K562 (cell line): Measurements from ENCODE around the gene ADGRL3. TPM values are rescaled to one million over a fixed set of nuclear protein-coding genes. Genes with fewer than 3 reads are reported as not detected.

ENCODE experiments used
- ATAC-seq: fragments of 200-7000 bp; cut with Tn5 transposase; 3 replicates; pipeline ENCODE4 v1.9.1; 2020; ENCODE audit warnings: moderate library complexity
- BruUV-seq: library from RNA; stranded (reverse); fragments of 400-500 nt; replicated peaks from 2 replicates; lab custom pipeline; 2021; lab: Mats Ljungman, UMichigan
- CTCF ChIA-PET: fragments of 300-600 bp; formaldehyde crosslinking; extraction: SDS; loops from one replicate; lab custom pipeline; 2021; ENCODE audit warnings: low intra/inter-chr PET ratio; lab: Yijun Ruan, JAX
- POLR2A ChIA-PET: fragments of 300-600, 350-650 bp; sonication (Branson Sonifier 250); formaldehyde crosslinking; extraction: SDS; loops from one replicate; lab custom pipeline; 2021; ENCODE audit warnings: antibody characterized with exemption, inconsistent platforms; lab: Yijun Ruan, JAX
- DNase-seq, 4 experiments: peaks; one replicate each; pipeline versions ENCODE4 v3.0.0 to v3.0.0-alpha.2; 2011 to 2018; ENCODE audit warnings: low spot score in 3 of 4, mixed read lengths in 3 of 4; ENCODE audit errors: extremely low read depth in 1 of 4
- FAIRE-seq: peaks from 2 replicates; lab custom pipeline; 2011; peaks lifted over from hg19 to GRCh38; lab: Jason Lieb, UNC
- H2AFZ ChIP-seq: 2 replicates; pipeline ENCODE4 v1.6.0; 2011; ENCODE audit warnings: low read depth, low read length, control low read depth, inconsistent platforms
- H3K27ac ChIP-seq: fragments of 200-600 bp; 3 replicates; pipeline ENCODE4 v1.8.0; 2011; ENCODE audit warnings: low read depth, mild to moderate bottlenecking, control low read depth, inconsistent platforms, low read length, moderate library complexity, mixed read lengths; ENCODE audit errors: extremely low read depth
- H3K27me3 ChIP-seq, 2 experiments: fragments of 300-600 bp in 1 of 2; 2 replicates in 1 of 2; 3 replicates in 1 of 2; pipeline versions ENCODE4 v1.6.0 to v1.8.0; 2011; ENCODE audit warnings: inconsistent platforms in 2 of 2, low read length in 2 of 2, mild to moderate bottlenecking in 1 of 2, mixed read lengths in 1 of 2, moderate library complexity in 1 of 2; ENCODE audit not compliant: control insufficient read depth in 2 of 2, insufficient read depth in 2 of 2
- H3K36me3 ChIP-seq: fragments of 300-600 bp; 3 replicates; pipeline ENCODE4 v1.8.0; 2011; ENCODE audit warnings: mild to moderate bottlenecking, low read length, inconsistent platforms; ENCODE audit not compliant: control insufficient read depth, insufficient read depth
- H3K4me1 ChIP-seq, 2 experiments: fragments of 200-600 bp in 1 of 2; replicated peaks in 1 of 2; 2 replicates in 1 of 2; 3 replicates in 1 of 2; pipeline versions ENCODE4 v1.5.1 to v1.8.0; 2011; ENCODE audit warnings: inconsistent platforms in 2 of 2, low read length in 2 of 2, mild to moderate bottlenecking in 1 of 2, mixed read lengths in 1 of 2, moderate library complexity in 1 of 2; ENCODE audit not compliant: control insufficient read depth in 2 of 2, insufficient read depth in 2 of 2
- H3K4me2 ChIP-seq: 2 replicates; pipeline ENCODE4 v1.6.1; 2011; ENCODE audit warnings: low read length, control low read depth, inconsistent platforms, mixed read lengths; ENCODE audit not compliant: insufficient read depth
- H3K4me3 ChIP-seq: fragments of 200-600 bp; sonication (generic), shearing (Covaris generic); 2 replicates; pipeline ENCODE4 v1.5.1; 2016; ENCODE audit warnings: control low read depth, inconsistent platforms
- H3K79me2 ChIP-seq: fragments of 200-600 bp; 3 replicates; pipeline ENCODE4 v1.8.0; 2011; ENCODE audit warnings: low read length, inconsistent platforms; ENCODE audit not compliant: control insufficient read depth, insufficient read depth
- H3K9ac ChIP-seq, 2 experiments: 2 replicates each; pipeline versions ENCODE4 v1.6.0 to v1.6.1; 2011; ENCODE audit warnings: low read depth in 2 of 2, low read length in 2 of 2, control low read depth in 1 of 2, inconsistent platforms in 1 of 2, mild to moderate bottlenecking in 1 of 2, mixed read lengths in 1 of 2; ENCODE audit not compliant: insufficient read depth in 1 of 2
- H3K9me1 ChIP-seq: one replicate; pipeline ENCODE4 v1.6.0; 2011; ENCODE audit warnings: inconsistent platforms, mild to moderate bottlenecking, low read length, moderate library complexity; ENCODE audit not compliant: control insufficient read depth, insufficient read depth
- H3K9me3 ChIP-seq: replicated peaks from 2 replicates; pipeline ENCODE4 v1.5.1; 2011; ENCODE audit warnings: low read depth, low read length, inconsistent platforms; ENCODE audit not compliant: control insufficient read depth, insufficient read depth
- H4K20me1 ChIP-seq: replicated peaks from 2 replicates; pipeline ENCODE4 v1.6.1; 2011; ENCODE audit warnings: low read length, inconsistent platforms, mixed read lengths; ENCODE audit not compliant: control insufficient read depth, insufficient read depth
- CHD4 ChIP-seq: fragments of 200-600 bp; sonication (generic); IDR thresholded peaks from 3 replicates; pipeline ENCODE4 v1.6.1; 2012; ENCODE audit warnings: low read depth, mild to moderate bottlenecking, mixed read lengths, low read length, inconsistent platforms; ENCODE audit not compliant: insufficient read depth, insufficient replicate concordance, poor library complexity, severe bottlenecking
- FIP1L1 ChIP-seq: fragments of 200-400 bp; formaldehyde crosslinking; IDR thresholded peaks from 2 replicates; pipeline ENCODE4 v1.6.1; 2018; ENCODE audit warnings: mild to moderate bottlenecking, low read depth, low read length; ENCODE audit not compliant: poor library complexity, severe bottlenecking
- HDAC8 ChIP-seq: fragments of 450-650 bp; IDR thresholded peaks from 2 replicates; pipeline ENCODE4 v1.6.1; 2016; ENCODE audit warnings: mild to moderate bottlenecking, missing genetic modification characterization, moderate library complexity, missing compliant biosample characterization
- MAFF ChIP-seq: IDR thresholded peaks from 2 replicates; pipeline ENCODE4 v1.6.1; 2012; ENCODE audit warnings: low read length, improper control_type of control experiment
- SP2 ChIP-seq: IDR thresholded peaks from 2 replicates; pipeline ENCODE4 v1.6.1; 2011; ENCODE audit warnings: mild to moderate bottlenecking, low read depth, low read length, moderate library complexity; ENCODE audit not compliant: poor library complexity, severe bottlenecking; ENCODE audit errors: extremely low read depth
- TAF9B ChIP-seq: fragments of 450-650 bp; IDR thresholded peaks from 2 replicates; pipeline ENCODE4 v1.6.1; 2018; ENCODE audit warnings: mild to moderate bottlenecking; ENCODE audit not compliant: partially characterized antibody
- TEAD1 ChIP-seq, 2 experiments: fragments of 450-650 bp in 1 of 2; sonication (generic) in 1 of 2; formaldehyde crosslinking; IDR thresholded peaks; 2 replicates each; pipeline versions ENCODE4 v1.4.0 to v1.8.0; 2020 to 2022; ENCODE audit warnings: mild to moderate bottlenecking in 2 of 2, missing genetic modification reagents in 1 of 2
- ZNF124 ChIP-seq: sonication (generic); formaldehyde crosslinking; IDR thresholded peaks from 2 replicates; pipeline ENCODE4 v1.8.1; 2022; ENCODE audit warnings: missing genetic modification reagents
- ZNF134 ChIP-seq: fragments of 250-450 bp; sonication (Bioruptor Pico); conservative IDR thresholded peaks from 2 replicates; pipeline ENCODE4 v1.4.0; 2020
- ZNF316 ChIP-seq: fragments of 450-650 bp; IDR thresholded peaks from 2 replicates; pipeline ENCODE4 v1.6.1; 2016
- WGBS: fragments of 100-300 bp; shearing (Covaris generic); methylation state at CpG from one replicate; pipeline ENCODE4 v1.1.6; 2016; ENCODE audit warnings: low coverage, mixed read lengths; ENCODE audit not compliant: insufficient coverage; ENCODE audit errors: missing lambda C conversion rate; 5-methylcytosine and 5-hydroxymethylcytosine counted together
- in situ Hi-C: fragments of 300-500 bp; cut with MboI; formaldehyde crosslinking; loops from 4 replicates; pipeline ENCODE4 v1.15.0; 2018; ENCODE audit warnings: inconsistent platforms, mixed read lengths
- intact Hi-C: fragments of 100-400 bp; cut with micrococcal nuclease; formaldehyde crosslinking; loops from 2 replicates; pipeline ENCODE4 v1.14.2; 2022
- polyA plus RNA-seq, 8 experiments: library from polyadenylated mRNA; depleted of rRNA in 4 of 8; stranded (reverse) in 5 of 8; unstranded in 3 of 8; fragments of >200 nt; fragmentation: Nextera tagmentation in 2 of 8; fragmentation: Illumina TruSeq in 1 of 8; extraction: Ambion mirVana in 2 of 8; extraction: Trizol in 1 of 8; gene quantifications; 2 replicates each; pipeline versions ENCODE4 v1.2.1 to v1.2.3, GENCODE V29; 2011 to 2014; ENCODE audit warnings: inconsistent platforms in 1 of 8, missing spikeins in 1 of 8
- total RNA-seq, 7 experiments: library from RNA; depleted of rRNA in 6 of 7; stranded (reverse); fragments of >200 nt in 6 of 7; fragmentation: Illumina TruSeq in 2 of 7; extraction: Trizol in 2 of 7; gene quantifications; 2 replicates each; pipeline versions ENCODE4 v1.2.1 to v1.2.3, GENCODE V29; 2011 to 2021; ENCODE audit warnings: low replicate concordance in 1 of 7
- TF ChIP-seq, protein P1 (sequence below): fragments of 450-650 bp; formaldehyde crosslinking; IDR thresholded peaks from 2 replicates; pipeline ENCODE4 v1.4.0; 2020; ENCODE audit warnings: mild to moderate bottlenecking, mixed read lengths
- TF ChIP-seq, protein P2 (sequence below): sonication (generic); formaldehyde crosslinking; IDR thresholded peaks from 2 replicates; pipeline ENCODE4 v1.9.0; 2022; ENCODE audit warnings: mild to moderate bottlenecking, missing genetic modification reagents

Gene ADGRL3
- total and polyA plus RNA-seq, 9 of the 15 experiments (the other 6 are each of a cell fraction or from before 2014, with no cell fraction given), result 0.03 to 0.14 (median 0.04) TPM; not detected in 2

DNA sequence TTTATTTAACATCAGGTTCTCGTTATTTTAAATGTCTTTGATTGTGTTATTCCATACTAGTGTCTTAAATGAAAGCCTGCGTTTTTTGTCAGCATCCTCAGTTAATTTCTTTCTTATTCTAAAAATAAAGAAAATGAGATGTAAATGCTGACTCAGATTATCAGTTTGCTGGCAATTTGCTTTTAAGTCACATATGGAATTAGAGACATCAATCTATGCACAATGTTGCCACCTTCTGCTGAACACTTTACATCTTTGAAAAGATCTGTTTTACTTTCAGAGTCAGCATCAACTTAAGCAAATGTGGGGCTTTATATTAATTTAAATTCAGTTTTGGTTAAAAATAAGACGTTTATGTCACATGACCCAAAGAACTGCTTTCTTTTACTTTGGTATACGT lies 99.2 kb downstream of the ADGRL3 start:
- no peak for ATAC-seq
- Histone ChIP-seq H3K4me3 (no peak overlapping the region), H2AFZ (no peak overlapping the region), H3K27me3 (no peaks in the 10 kb centered on the region), H4K20me1 (no peaks in the 10 kb centered on the region), H3K36me3 (no peaks in the 10 kb centered on the region), H3K79me2 (no peaks in the 10 kb centered on the region), H3K9ac (no peak overlapping the region), H3K27ac (no peak overlapping the region), H3K4me1 (no peaks in the 10 kb centered on the region), H3K9me3 (no peaks in the 10 kb centered on the region), H3K9me1 (no peaks in the 10 kb centered on the region), H3K4me2 (no peak overlapping the region)
- no TSS peak for BruUV-seq
- no peak for DNase-seq
- POLR2A ChIA-PET, result no interaction called here
- in situ Hi-C loops (no loop called here), intact Hi-C loops (no loop called here)
- FAIRE-seq, result no peak
- WGBS, result 1% methylated on average over 4 of the region's 4 CpGs
- TF ChIP-seq MAFF, result 0 out of 2 replicates have a peak, but pooled peaks have one; percentile 8
- TF ChIP-seq, protein P1, sequence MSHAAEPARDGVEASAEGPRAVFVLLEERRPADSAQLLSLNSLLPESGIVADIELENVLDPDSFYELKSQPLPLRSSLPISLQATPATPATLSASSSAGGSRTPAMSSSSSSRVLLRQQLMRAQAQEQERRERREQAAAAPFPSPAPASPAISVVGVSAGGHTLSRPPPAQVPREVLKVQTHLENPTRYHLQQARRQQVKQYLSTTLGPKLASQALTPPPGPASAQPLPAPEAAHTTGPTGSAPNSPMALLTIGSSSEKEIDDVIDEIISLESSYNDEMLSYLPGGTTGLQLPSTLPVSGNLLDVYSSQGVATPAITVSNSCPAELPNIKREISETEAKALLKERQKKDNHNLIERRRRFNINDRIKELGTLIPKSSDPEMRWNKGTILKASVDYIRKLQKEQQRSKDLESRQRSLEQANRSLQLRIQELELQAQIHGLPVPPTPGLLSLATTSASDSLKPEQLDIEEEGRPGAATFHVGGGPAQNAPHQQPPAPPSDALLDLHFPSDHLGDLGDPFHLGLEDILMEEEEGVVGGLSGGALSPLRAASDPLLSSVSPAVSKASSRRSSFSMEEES (CRISPR knock-in tag), result peak; percentile 15; the same call in 1 of the 2 replicates
- TF ChIP-seq ZNF134 (CRISPR knock-in tag), result no peak
- 0 out of 2 replicates have a peak, but pooled peaks have one; percentile 28 for TF ChIP-seq ZNF316
- CTCF ChIA-PET, result no interaction called here

DNA sequence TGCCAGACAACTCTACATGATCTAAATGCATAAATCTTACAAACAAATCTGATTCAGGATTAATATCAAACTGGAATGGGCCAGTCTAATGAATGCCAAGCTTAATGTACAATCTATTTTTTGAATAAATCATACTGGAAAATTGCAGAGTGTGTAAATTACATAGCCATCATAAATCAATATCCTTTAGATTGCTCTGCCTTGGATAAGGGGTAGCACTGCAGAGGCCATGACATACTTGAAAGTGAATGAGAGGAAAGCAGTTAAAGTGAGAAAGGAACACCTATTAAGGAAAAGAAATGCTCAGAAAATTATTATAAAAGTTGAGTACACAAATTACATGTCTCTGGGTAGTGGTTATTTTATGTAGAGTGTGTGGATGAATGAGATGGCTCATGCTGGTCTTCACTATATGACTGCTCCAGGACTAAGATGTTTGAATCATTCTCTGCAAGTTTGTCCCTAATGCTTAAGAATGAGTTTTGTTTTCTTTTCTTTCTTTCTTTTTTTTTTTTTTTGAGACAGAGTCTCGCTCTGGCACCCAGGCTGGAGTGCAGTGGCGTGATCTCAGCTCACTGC lies 100.2 kb downstream of the ADGRL3 start:
- Histone ChIP-seq H3K9me3 (no peaks in the 10 kb centered on the region), H3K27ac (no peak overlapping the region), H4K20me1 (no peaks in the 10 kb centered on the region), H3K9me1 (no peaks in the 10 kb centered on the region), H3K9ac (no peak overlapping the region), H3K79me2 (no peaks in the 10 kb centered on the region), H3K27me3 (no peaks in the 10 kb centered on the region), H3K36me3 (no peaks in the 10 kb centered on the region), H3K4me3 (no peak overlapping the region), H3K4me1 (no peaks in the 10 kb centered on the region), H3K4me2 (no peak overlapping the region), H2AFZ (no peak overlapping the region)
- ATAC-seq (no peak), DNase-seq (no peak), FAIRE-seq (no peak)
- POLR2A ChIA-PET, result no interaction called here
- intact Hi-C loops (no loop called here), in situ Hi-C loops (no loop called here)
- no CpG with 5 or more reads among the region's 2 CpGs for WGBS
- CTCF ChIA-PET, result no interaction called here
- BruUV-seq, result no TSS peak
- TF ChIP-seq HDAC8 (tag), result no peak
- no peak for TF ChIP-seq TAF9B
- TF ChIP-seq CHD4, result no peak
- TF ChIP-seq FIP1L1, result no peak
- no peak for TF ChIP-seq TEAD1 (CRISPR knock-in tag; IDR thresholded peaks at IDR 0.05)
- no peak for TF ChIP-seq SP2
- TF ChIP-seq, protein P2, sequence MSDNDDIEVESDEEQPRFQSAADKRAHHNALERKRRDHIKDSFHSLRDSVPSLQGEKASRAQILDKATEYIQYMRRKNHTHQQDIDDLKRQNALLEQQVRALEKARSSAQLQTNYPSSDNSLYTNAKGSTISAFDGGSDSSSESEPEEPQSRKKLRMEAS (CRISPR knock-in tag), result no peak
- no peak for TF ChIP-seq ZNF124 (CRISPR knock-in tag)
